Tibial artery (tissue), 4 donors: ENCODE results near the gene CACNA1B.

Source experiments
- DNase-seq, 2 donors: peaks; one replicate each; pipeline ENCODE4 v3.0.0-alpha.2; 2019
- H3K27ac ChIP-seq, 2 donors: fragments of 200-600 bp; sonication (generic) in 1 of 2; 1 replicate in 1 of 2; 2 replicates in 1 of 2; pipeline ENCODE4 v1.5.1; 2018 to 2019; ENCODE audit warnings: mild to moderate bottlenecking in 1 of 2
- H3K27me3 ChIP-seq, 2 donors: fragments of 200-600 bp; sonication (generic) in 1 of 2; one replicate each; pipeline versions ENCODE4 v1.5.1 to v1.6.0; 2016 to 2019
- H3K36me3 ChIP-seq, 3 donors: fragments of 200-600 bp; sonication (generic) in 2 of 3; one replicate each; pipeline ENCODE4 v1.5.1; 2016 to 2019; ENCODE audit warnings: mild to moderate bottlenecking in 2 of 3
- H3K4me1 ChIP-seq, 4 donors: fragments of 200-600 bp; sonication (generic) in 2 of 4; 1 replicate in 3 of 4; 2 replicates in 1 of 4; pipeline ENCODE4 v1.5.1; 2016 to 2019
- H3K4me3 ChIP-seq, 2 donors: fragments of 200-600 bp; sonication (generic) in 1 of 2; 1 replicate in 1 of 2; 2 replicates in 1 of 2; pipeline ENCODE4 v1.5.1; 2018 to 2019; ENCODE audit warnings: mild to moderate bottlenecking in 2 of 2
- H3K9me3 ChIP-seq, 3 donors: fragments of 200-600 bp; sonication (generic) in 1 of 3; one replicate each; pipeline ENCODE4 v1.5.1; 2016 to 2019
- CTCF ChIP-seq, 2 experiments: fragments of 200-600 bp in 1 of 2; fragments of 450-650 bp in 1 of 2; IDR thresholded peaks; one replicate each; pipeline ENCODE4 v1.5.1; 2017 to 2019; ENCODE audit warnings: antibody characterized with exemption in 2 of 2, mild to moderate bottlenecking in 1 of 2, moderate library complexity in 1 of 2
- intact Hi-C: fragments of 100-400 bp; cut with DNase I; formaldehyde crosslinking; loops from one replicate; pipeline ENCODE4 v1.15.0; 2023; ENCODE audit warnings: low total_unique reads

The CACNA1B gene

DNA sequence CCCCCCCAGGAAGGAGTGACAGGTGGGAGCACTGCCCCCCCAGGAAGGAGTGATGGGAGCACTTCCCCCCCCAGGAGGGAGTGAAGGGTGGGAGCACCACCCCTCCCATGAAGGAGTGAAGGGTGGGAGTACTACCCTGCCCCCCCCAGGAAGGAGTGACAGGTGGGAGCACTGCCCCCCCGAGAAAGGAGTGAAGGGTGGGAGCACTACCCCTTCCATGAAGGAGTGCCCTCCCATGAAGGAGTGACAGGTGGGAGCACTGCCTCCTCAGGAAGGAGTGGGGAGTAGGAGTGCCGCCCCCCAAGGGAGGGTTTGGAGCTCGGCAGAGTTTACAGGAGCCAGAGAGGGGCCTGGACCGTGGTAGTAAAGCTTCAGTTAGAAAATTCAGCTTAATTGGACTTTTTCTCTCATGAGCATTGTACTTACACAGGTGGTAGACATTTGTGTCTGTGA, 100.7 kb downstream of the CACNA1B start:
- no peak overlapping the region for H3K27ac ChIP-seq
- H3K9me3 ChIP-seq, result no peaks in the 10 kb centered on the region
- intact Hi-C loops, result no loop called here
- DNase-seq, result no peak
- TF ChIP-seq CTCF (IDR thresholded peaks at IDR 0.05), result no peak
- no peaks in the 10 kb centered on the region for H3K36me3 ChIP-seq
- no peak overlapping the region for H3K4me3 ChIP-seq
- no peaks in the 10 kb centered on the region for H3K4me1 ChIP-seq
- peaks cover 0 to 3% of the 10 kb centered on the region in 2 donors for H3K27me3 ChIP-seq

GRCh38 chr9:137982200-137982599, 104.6 kb downstream of the CACNA1B start:
- intact Hi-C loops, result no loop called here
- TF ChIP-seq CTCF (IDR thresholded peaks at IDR 0.05), result no peak
- Histone ChIP-seq H3K27ac (no peak overlapping the region), H3K27me3 (peaks cover 0 to 10% of the 10 kb centered on the region in 2 donors), H3K4me3 (no peak overlapping the region), H3K4me1 (no peaks in the 10 kb centered on the region), H3K9me3 (no peaks in the 10 kb centered on the region), H3K36me3 (no peaks in the 10 kb centered on the region)
- DNase-seq, result no peak

DNA sequence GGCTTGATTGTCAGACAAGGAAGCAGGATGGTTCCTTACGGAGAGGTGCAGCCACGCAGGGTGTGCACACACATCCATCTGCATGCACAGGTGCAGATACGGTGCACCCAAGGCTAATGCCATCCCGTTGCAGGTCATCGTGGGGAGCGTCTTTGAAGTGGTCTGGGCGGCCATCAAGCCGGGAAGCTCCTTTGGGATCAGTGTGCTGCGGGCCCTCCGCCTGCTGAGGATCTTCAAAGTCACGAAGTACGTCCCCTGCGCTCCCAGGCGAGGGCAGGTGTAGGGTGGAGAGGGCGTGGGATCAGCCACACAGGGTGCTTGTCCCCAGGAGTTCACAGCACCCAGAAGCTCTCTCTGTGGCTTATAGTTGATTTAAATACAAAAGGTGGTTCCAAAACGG, 106.4 kb downstream of the CACNA1B start:
- Histone ChIP-seq H3K4me1 (no peaks in the 10 kb centered on the region), H3K4me3 (no peak overlapping the region), H3K9me3 (no peaks in the 10 kb centered on the region), H3K27ac (no peak overlapping the region), H3K36me3 (no peaks in the 10 kb centered on the region), H3K27me3 (peaks cover 0 to 13% of the 10 kb centered on the region in 2 donors)
- no peak for TF ChIP-seq CTCF (IDR thresholded peaks at IDR 0.05)
- intact Hi-C loops, result no loop called here
- DNase-seq, result peak in 1 of 2 donors; percentile 51

DNA sequence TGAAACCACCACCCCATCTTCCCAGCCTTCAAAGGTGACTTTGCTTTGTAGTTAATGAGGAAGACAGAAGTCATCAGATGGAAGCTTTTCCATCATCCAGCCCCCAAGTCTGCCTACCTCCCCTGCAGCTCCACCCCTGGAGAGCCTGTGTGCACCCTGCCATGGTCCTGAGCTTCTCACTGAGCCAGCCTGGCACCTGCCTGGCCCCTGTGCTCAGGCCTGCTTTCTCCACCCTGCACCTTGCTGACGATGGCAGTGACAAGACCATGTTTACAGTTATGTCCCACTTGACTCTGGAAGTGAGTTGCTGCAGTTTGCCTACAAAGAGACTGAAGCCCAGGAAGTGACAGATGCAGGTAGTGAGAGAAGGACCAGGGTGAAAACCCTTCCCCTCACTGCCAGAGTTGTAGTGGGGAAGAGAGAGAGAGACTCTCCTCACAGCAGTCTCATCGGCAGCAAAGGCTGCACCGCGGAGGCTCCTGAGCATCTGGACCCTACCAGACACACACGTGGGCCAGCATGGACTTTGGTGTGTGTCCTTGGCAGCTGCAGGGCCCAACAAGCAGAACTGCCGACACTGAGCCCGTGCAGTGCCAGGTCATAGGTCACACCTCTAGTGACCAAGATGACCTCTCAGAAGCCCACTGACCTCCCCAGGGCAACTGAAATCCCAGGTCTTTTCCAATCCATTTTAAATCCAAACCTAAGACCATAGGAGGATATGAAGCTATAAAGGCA, 107.1 kb downstream of the CACNA1B start:
- intact Hi-C loops, result no loop called here
- DNase-seq, result no peak

GRCh38 chr9:137985637-137986071, 108.1 kb downstream of the CACNA1B start:
- Histone ChIP-seq H3K27me3 (peaks cover 0 to 13% of the 10 kb centered on the region in 2 donors), H3K4me1 (no peaks in the 10 kb centered on the region), H3K4me3 (no peak overlapping the region), H3K27ac (no peak overlapping the region), H3K36me3 (no peaks in the 10 kb centered on the region), H3K9me3 (no peaks in the 10 kb centered on the region)
- no peak for TF ChIP-seq CTCF (IDR thresholded peaks at IDR 0.05)
- intact Hi-C loops, result no loop called here
- DNase-seq, result peak in 1 of 2 donors; percentile 43

More for the DNA sequence above, 107.1 kb downstream of the CACNA1B start:
- no peak for TF ChIP-seq CTCF (IDR thresholded peaks at IDR 0.05)
- no peak overlapping the region for H3K27ac ChIP-seq
- no peaks in the 10 kb centered on the region for H3K4me1 ChIP-seq
- H3K27me3 ChIP-seq, result peaks cover 0 to 13% of the 10 kb centered on the region in 2 donors
- H3K4me3 ChIP-seq, result no peak overlapping the region
- no peaks in the 10 kb centered on the region for H3K36me3 ChIP-seq
- H3K9me3 ChIP-seq, result no peaks in the 10 kb centered on the region
